B cell (primary cell): ENCODE measurements around the gene SFTPB.

ENCODE experiments used
- EZH2 ChIP-seq: IDR thresholded peaks from 2 replicates; pipeline ENCODE4 v1.6.1; 2012; ENCODE audit warnings: borderline replicate concordance, low read depth, mild to moderate bottlenecking, moderate library complexity, low read length; ENCODE audit not compliant: insufficient read depth, poor library complexity, severe bottlenecking
- TF ChIP-seq, protein P1 (sequence below): fragments of 200-600 bp; IDR thresholded peaks from one replicate; pipeline ENCODE4 v1.8.0; 2022; ENCODE audit warnings: antibody characterized with exemption, mild to moderate bottlenecking

DNA sequence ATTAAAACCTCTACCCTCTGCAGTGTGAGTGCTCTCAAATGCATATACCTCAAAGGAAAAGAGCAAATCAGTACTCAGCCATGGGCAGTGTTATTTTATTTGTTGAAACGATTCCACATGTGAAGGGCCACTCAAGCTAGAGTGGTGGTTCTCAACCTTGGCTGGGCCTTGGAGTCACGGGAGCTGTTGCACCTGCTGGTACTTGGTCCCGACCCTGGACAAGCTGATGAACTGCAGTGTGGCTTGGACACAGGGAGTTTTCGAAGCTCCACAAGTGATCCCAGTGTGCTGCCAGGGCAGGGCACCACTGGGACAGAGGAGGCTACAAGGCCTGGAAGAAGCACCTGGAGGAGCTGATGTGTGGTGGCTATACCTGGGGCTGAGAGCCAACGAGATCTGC lies 45.8 kb upstream of the SFTPB start:
- no peak for TF ChIP-seq EZH2
- TF ChIP-seq, protein P1, sequence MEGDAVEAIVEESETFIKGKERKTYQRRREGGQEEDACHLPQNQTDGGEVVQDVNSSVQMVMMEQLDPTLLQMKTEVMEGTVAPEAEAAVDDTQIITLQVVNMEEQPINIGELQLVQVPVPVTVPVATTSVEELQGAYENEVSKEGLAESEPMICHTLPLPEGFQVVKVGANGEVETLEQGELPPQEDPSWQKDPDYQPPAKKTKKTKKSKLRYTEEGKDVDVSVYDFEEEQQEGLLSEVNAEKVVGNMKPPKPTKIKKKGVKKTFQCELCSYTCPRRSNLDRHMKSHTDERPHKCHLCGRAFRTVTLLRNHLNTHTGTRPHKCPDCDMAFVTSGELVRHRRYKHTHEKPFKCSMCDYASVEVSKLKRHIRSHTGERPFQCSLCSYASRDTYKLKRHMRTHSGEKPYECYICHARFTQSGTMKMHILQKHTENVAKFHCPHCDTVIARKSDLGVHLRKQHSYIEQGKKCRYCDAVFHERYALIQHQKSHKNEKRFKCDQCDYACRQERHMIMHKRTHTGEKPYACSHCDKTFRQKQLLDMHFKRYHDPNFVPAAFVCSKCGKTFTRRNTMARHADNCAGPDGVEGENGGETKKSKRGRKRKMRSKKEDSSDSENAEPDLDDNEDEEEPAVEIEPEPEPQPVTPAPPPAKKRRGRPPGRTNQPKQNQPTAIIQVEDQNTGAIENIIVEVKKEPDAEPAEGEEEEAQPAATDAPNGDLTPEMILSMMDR = no peak
